PFSK-1 (cell line): ENCODE data around the gene INSIG1.

Experiments used
- FOXP2 ChIP-seq: optimal IDR thresholded peaks from 2 replicates; pipeline ENCODE3; 2011; ENCODE audit warnings: borderline replicate concordance, control low read depth, inconsistent platforms; ENCODE audit not compliant: insufficient read depth; ENCODE audit errors: extremely low read length, extremely low read depth
- POLR2AphosphoS5 ChIP-seq: IDR thresholded peaks from 2 replicates; pipeline ENCODE4 v1.6.1; 2012; ENCODE audit warnings: low read depth, mild to moderate bottlenecking, control low read depth, low read length, moderate library complexity
- SIN3A ChIP-seq: IDR thresholded peaks from 2 replicates; pipeline ENCODE4 v1.6.1; 2012; ENCODE audit warnings: mild to moderate bottlenecking, low read length, moderate library complexity, borderline replicate concordance; ENCODE audit not compliant: insufficient read depth
- TAF1 ChIP-seq: IDR thresholded peaks from 2 replicates; pipeline ENCODE4 v1.6.1; 2012; ENCODE audit warnings: low read length, control low read depth, borderline replicate concordance; ENCODE audit not compliant: insufficient read depth
- TF ChIP-seq, protein P1 (sequence below), 2 experiments: IDR thresholded peaks; 2 replicates each; pipeline versions ENCODE4 v1.6.1 to v1.8.0; 2011 to 2012; ENCODE audit warnings: low read depth in 2 of 2, low read length in 2 of 2, control low read depth in 1 of 2, inconsistent platforms in 1 of 2, mild to moderate bottlenecking in 1 of 2, moderate library complexity in 1 of 2; ENCODE audit not compliant: insufficient read depth in 1 of 2

Gene INSIG1

DNA sequence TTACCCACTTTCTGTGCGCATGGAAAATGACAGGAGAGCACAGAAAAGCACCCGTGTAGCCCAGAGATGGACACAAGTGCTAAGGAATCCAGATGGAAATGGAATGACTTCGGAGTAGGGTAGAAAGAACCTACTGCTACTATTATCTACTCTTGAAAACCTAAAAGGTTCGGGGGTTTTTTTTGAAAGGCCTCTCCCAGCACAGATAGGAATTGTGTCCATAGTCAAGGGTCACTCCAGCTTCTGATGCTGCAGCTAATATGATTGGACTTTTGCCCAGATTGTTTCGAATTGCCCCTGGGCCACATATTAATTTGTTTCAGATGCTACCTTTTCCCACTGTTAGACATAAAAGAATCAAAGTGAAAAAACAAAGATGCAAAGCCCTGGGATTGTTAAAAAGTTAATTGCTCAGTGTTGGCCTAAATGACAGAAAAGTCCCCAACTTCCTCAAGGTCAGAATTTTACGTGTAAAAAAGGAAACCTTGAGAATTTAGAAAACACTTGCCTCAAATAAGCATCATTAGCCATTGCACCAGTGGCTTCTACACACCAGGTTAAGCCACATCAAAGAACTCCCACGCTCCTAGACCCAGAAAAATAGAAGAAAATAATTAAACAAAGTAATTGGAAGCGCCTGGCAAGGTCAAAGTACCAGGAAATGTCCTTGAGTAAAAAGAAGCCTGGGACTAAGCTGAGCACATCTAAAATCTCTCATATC, 40.8 kb upstream of the INSIG1 start:
- TF ChIP-seq SIN3A, result no peak
- TF ChIP-seq POLR2AphosphoS5, result no peak
- TF ChIP-seq TAF1, result no peak
- TF ChIP-seq, protein P1, sequence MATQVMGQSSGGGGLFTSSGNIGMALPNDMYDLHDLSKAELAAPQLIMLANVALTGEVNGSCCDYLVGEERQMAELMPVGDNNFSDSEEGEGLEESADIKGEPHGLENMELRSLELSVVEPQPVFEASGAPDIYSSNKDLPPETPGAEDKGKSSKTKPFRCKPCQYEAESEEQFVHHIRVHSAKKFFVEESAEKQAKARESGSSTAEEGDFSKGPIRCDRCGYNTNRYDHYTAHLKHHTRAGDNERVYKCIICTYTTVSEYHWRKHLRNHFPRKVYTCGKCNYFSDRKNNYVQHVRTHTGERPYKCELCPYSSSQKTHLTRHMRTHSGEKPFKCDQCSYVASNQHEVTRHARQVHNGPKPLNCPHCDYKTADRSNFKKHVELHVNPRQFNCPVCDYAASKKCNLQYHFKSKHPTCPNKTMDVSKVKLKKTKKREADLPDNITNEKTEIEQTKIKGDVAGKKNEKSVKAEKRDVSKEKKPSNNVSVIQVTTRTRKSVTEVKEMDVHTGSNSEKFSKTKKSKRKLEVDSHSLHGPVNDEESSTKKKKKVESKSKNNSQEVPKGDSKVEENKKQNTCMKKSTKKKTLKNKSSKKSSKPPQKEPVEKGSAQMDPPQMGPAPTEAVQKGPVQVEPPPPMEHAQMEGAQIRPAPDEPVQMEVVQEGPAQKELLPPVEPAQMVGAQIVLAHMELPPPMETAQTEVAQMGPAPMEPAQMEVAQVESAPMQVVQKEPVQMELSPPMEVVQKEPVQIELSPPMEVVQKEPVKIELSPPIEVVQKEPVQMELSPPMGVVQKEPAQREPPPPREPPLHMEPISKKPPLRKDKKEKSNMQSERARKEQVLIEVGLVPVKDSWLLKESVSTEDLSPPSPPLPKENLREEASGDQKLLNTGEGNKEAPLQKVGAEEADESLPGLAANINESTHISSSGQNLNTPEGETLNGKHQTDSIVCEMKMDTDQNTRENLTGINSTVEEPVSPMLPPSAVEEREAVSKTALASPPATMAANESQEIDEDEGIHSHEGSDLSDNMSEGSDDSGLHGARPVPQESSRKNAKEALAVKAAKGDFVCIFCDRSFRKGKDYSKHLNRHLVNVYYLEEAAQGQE (IDR thresholded peaks at IDR 0.05; ENCODE audit: insufficient read depth in 1 of 2, low read depth in 2 of 2, low read length in 2 of 2), result no peak
- TF ChIP-seq FOXP2, result no peak

DNA sequence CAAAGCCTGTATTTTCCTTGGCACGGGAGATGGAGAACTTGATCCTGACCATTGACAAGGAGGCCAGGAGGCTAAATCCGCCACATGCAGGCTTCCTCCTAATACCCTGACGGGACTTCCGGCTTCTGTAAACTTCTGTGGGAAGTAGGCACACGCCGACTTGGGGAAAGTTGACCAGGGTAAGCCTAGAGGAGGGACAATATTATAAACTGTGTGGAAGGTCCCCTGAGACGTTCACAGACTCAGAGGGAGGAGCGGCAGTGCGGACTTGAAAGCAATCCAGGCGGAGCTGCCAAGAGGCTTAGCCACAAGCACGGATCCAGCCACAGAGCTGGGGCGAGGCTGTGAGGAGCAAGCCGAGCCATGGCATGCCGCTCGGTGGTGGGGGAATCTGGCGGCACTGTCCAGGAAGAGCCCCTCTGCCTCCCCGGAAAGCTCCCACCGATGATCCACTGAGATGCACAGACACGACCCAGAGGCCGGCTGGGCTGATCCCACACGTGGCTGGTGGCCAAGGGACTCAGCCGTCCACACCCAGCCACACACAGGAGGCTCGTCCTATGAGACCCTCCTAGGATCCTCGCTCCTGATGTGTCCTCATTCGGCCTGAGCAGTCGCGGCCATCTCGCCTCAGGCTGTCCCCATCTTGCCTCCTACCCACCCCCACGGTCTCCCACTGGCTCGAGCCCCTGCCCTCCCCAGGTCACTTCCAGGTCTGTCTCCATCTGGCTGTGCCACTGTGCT, 40.0 kb upstream of the INSIG1 start:
- TF ChIP-seq POLR2AphosphoS5 (no peak), SIN3A (no peak), TAF1 (no peak), FOXP2 (no peak)
- TF ChIP-seq, protein P1 (IDR thresholded peaks at IDR 0.05; ENCODE audit: insufficient read depth in 1 of 2, low read depth in 2 of 2, low read length in 2 of 2), result no peak

DNA sequence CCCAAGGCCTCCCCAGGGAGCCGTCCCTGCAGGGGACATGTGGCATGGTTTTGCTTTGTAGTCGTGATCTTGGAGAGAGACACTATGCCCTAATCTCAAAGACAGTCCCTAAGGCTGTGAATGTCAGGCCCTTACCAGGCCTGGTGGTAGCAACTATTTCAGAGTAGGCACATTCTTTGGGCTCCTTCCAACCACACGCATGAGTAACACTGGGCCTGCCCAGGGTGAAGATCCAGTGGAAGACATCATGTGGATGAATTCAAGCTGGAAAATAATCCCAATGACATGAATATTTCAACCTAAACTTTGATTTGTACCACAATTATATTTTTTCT, 39.5 kb upstream of the INSIG1 start:
- TF ChIP-seq POLR2AphosphoS5 (no peak), FOXP2 (no peak)

DNA sequence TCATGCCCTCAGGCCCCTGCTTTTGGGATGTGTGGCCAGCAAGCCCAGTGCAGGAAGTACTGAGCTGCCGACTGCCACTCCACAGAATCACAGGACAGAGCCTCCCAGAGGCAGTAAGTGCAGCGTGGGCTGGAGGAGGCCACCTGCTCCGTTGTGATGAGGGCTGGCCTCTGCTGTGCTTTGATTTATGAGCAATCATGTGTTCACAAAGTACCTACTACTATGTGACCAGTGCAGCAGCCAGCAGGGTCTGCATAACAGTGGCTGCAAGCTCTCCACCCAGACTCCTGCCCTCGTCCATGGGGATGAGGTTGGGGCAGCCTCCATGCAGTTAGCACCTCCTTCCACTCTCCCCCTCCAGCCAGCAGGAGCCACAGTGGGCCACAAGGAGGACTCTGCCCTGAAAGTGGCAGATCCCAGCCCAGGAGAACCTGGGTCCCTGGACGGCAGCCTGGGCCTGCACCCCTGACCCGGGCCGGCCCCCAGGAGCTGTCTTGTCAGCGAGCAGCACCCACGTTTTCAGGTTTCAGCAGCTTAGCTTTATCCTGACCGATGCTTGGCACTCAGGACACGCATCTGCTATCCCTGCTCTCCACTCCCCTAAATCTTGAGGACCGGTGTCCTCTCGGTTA, 37.7 kb upstream of the INSIG1 start:
- TF ChIP-seq FOXP2 (no peak), TAF1 (no peak), POLR2AphosphoS5 (no peak), SIN3A (no peak)
- TF ChIP-seq, protein P1 (IDR thresholded peaks at IDR 0.05; ENCODE audit: insufficient read depth in 1 of 2, low read depth in 2 of 2, low read length in 2 of 2), result no peak

DNA sequence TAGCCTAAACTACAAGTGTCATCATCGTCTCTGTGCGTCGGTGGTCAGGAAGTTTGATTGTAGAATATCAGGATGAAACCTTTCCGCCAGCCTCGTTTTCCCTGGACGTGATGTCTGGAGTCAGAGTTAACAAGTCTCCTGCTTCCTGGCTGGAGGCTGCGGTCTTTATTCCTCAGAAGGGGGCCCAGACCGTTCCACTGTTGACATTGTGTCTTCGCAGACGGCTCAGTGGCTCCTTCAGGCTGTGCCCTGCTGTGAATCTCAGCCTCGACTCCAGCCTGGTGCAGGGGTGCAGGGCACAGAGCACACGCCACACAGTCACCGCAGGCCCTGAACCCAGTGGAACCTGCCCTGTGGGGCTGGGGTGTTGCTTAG, 37.2 kb upstream of the INSIG1 start:
- TF ChIP-seq, protein P1 (IDR thresholded peaks at IDR 0.05; ENCODE audit: insufficient read depth in 1 of 2, low read depth in 2 of 2, low read length in 2 of 2), result no peak
- TF ChIP-seq POLR2AphosphoS5 (no peak), FOXP2 (no peak), SIN3A (no peak), TAF1 (no peak)
